ENCODE measurements around the gene KRTAP4-3. TPM values are rescaled to one million over a fixed set of nuclear protein-coding genes. Genes with fewer than 3 reads are reported as not detected.
"Not testable (repeated sequence)": the region's sequence is repeated elsewhere in the genome, so short reads cannot be mapped to it uniquely, and the experiment has no call there.

The KRTAP4-3 gene
- total and polyA plus RNA-seq, 2 donors from 2014 or later = not detected

DNA sequence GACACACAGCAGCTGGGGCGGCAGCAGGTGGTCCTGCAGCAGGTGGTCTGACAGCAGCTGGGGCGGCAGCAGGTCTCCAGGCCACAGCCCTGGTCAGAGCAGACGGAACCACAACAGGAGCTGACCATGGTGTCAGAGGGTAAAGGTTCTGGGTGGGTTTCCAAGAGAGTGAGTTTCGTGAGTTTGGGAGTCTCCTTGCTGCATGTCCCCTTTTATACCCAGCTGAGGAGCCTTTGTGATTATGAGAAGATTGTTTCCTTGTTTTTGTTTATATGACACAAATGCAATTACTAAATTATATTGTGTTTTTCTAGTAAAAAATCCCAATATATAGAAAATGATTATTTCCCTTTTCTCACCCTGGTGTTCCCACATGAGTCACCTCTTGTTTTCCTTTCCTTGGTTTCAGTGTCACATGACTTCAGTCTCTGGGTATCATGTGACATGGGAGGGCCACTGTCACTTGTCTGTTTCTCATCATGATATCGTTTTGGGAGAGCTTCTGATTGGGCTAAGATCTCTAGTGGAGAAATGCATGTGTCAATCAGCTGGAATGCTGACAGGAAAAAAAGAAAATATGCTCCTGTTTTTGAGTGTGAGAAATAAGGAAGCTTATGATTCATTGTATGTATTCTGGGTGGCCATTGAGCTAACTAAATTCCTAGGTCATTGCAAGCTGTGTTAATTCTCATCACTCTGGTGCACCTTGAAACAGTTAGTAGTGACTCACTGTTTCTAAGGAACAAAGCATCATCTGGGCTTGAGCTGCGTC lies 27.5 kb downstream of the KRTAP4-3 start, which contains the start of gene KRTAP4-6:
TSS of gene KRTAP4-6 (minus strand) at position 185 of the 772 bp plus-strand sequence. CDS start at position 128, 57 bp downstream.
- H3K9ac ChIP-seq (ENCODE audit: low read length in 3 of 3) = no peak within 1 kb of the TSS
- H3K9me3 ChIP-seq (ENCODE audit: control insufficient read depth in 2 of 3, insufficient read depth in 1 of 3, low read length in 3 of 3) = peaks cover 0 to 9% (median 2%) of the 10 kb centered on the region in 3 donors
- FAIRE-seq (no peak), DNase-seq (no peak)
- H3K4me3 ChIP-seq (ENCODE audit: low read length in 3 of 3) = no peak within 1 kb of the TSS
- no peaks in the 10 kb centered on the region for H3K4me1 ChIP-seq (ENCODE audit: control insufficient read depth in 2 of 3, insufficient read depth in 2 of 3, low read depth in 1 of 3, low read length in 3 of 3)
- H3K27ac ChIP-seq (ENCODE audit: low read depth in 2 of 2, low read length in 2 of 2) = no peak within 1 kb of the TSS
- TF ChIP-seq, protein P1, sequence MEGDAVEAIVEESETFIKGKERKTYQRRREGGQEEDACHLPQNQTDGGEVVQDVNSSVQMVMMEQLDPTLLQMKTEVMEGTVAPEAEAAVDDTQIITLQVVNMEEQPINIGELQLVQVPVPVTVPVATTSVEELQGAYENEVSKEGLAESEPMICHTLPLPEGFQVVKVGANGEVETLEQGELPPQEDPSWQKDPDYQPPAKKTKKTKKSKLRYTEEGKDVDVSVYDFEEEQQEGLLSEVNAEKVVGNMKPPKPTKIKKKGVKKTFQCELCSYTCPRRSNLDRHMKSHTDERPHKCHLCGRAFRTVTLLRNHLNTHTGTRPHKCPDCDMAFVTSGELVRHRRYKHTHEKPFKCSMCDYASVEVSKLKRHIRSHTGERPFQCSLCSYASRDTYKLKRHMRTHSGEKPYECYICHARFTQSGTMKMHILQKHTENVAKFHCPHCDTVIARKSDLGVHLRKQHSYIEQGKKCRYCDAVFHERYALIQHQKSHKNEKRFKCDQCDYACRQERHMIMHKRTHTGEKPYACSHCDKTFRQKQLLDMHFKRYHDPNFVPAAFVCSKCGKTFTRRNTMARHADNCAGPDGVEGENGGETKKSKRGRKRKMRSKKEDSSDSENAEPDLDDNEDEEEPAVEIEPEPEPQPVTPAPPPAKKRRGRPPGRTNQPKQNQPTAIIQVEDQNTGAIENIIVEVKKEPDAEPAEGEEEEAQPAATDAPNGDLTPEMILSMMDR (IDR thresholded peaks at IDR 0.05; ENCODE audit: borderline replicate concordance, extremely low read depth, insufficient read depth) = no peak
- intact Hi-C loops (cut with DNase I) = no loop called here
- no peaks in the 10 kb centered on the region for H3K36me3 ChIP-seq (ENCODE audit: control insufficient read depth in 2 of 3, insufficient read depth in 3 of 3, low read length in 3 of 3)
- no peaks in the 10 kb centered on the region for H3K27me3 ChIP-seq (ENCODE audit: control insufficient read depth, insufficient read depth, low read length)

DNA sequence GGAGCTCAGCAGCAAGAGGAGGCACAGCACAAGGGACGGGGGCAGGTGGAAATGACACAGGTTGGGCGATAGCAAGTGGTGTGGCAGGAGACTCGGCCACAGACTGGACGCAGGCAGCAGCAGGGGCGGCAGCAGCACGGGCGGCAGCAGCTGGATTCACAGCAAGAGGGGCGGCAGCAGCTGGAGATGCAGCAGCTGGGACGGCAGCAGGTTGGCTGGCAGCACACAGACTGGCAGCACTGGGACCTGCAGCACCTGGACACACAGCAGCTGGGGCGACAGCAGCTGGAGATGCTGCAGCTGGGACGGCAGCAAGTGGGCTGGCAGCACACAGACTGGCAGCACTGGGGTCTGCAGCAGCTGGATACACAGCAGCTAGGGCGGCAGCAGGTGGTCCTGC lies 28.2 kb downstream of the KRTAP4-3 start:
- intact Hi-C loops (cut with DNase I); H3K36me3 ChIP-seq (ENCODE audit: control insufficient read depth in 2 of 3, insufficient read depth in 3 of 3, low read length in 3 of 3); H3K4me1 ChIP-seq (ENCODE audit: control insufficient read depth in 2 of 3, insufficient read depth in 2 of 3, low read depth in 1 of 3, low read length in 3 of 3); FAIRE-seq; H3K9me3 ChIP-seq (ENCODE audit: control insufficient read depth in 2 of 3, insufficient read depth in 1 of 3, low read length in 3 of 3); H3K4me3 ChIP-seq (ENCODE audit: low read length in 3 of 3); H3K27ac ChIP-seq (ENCODE audit: low read depth in 2 of 2, low read length in 2 of 2); H3K27me3 ChIP-seq (ENCODE audit: control insufficient read depth, insufficient read depth, low read length); H3K9ac ChIP-seq (ENCODE audit: low read length in 3 of 3): not testable (repeated sequence)
- peak in 1 of 5 donors; percentile 71 for DNase-seq

DNA sequence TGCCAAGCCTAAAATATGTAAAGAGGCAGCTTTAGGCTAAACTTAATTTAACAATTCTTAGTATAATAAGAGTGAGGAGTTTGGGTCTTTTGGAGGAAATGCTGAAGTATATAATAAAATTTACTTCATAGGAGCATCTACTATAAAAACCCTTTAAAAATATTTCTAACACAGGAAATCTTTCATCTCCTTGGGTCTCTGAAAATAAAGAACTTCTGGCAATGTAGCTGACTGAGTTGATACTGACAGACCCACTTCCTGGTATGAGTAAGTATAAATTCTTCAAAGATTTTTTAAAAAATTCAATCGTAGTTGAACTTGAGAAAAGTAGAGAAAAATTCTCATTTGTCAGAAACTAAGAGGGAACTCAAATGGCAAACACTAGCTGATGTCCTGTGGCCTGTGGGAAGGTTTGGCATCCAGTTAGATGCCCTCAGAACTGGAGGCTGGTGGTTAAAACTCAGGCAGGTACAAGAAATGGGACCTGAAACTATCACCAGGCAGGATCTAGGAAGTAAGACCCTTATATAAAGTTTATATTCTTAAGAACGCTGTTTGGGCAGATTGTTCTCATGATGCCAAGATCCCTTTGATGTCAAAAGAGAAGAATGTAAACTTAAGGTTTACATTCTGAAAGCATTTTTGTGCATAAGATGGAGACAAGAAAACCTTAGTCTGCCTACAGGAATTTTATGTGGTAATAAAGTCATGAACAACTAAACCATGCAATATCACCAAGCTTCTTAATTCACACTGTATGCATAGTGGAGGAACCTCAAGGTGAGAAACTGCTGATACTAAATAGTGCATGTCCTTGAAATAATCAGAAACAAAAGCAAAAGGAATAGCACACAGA lies 33.9 kb downstream of the KRTAP4-3 start:
- no peaks in the 10 kb centered on the region for H3K36me3 ChIP-seq (ENCODE audit: control insufficient read depth in 2 of 3, insufficient read depth in 3 of 3, low read length in 3 of 3)
- DNase-seq (no peak), FAIRE-seq (no peak)
- H3K27me3 ChIP-seq (ENCODE audit: control insufficient read depth, insufficient read depth, low read length) = no peaks in the 10 kb centered on the region
- H3K4me1 ChIP-seq (ENCODE audit: control insufficient read depth in 2 of 3, insufficient read depth in 2 of 3, low read depth in 1 of 3, low read length in 3 of 3) = no peaks in the 10 kb centered on the region
- intact Hi-C loops (cut with DNase I) = no loop called here
- TF ChIP-seq, protein P1 (IDR thresholded peaks at IDR 0.05; ENCODE audit: borderline replicate concordance, extremely low read depth, insufficient read depth) = no peak
- H3K4me3 ChIP-seq (ENCODE audit: low read length in 3 of 3) = no peak overlapping the region
- no peak overlapping the region for H3K27ac ChIP-seq (ENCODE audit: low read depth in 2 of 2, low read length in 2 of 2)
- peaks cover 0 to 2% (median 2%) of the 10 kb centered on the region in 3 donors for H3K9me3 ChIP-seq (ENCODE audit: control insufficient read depth in 2 of 3, insufficient read depth in 1 of 3, low read length in 3 of 3)
- no peak overlapping the region for H3K9ac ChIP-seq (ENCODE audit: low read length in 3 of 3)

DNA sequence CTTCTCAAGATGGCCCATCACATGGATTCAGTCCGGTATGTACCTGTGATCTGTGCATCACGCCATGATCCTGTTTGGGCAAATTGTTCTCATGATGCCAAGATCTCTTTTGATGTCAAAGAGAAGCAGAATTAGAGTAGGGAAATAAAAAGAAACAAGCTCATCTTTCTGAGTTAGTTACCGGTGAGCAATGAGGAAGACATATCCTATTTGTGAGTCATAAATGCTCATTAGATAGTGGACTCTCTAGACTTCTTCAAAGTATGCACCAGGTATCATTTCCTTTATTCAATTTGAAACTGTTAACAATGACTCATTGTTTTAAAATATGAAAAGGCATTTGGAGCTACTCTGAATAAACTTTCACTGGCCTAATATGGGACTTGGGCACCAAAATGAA lies 36.0 kb downstream of the KRTAP4-3 start:
- H3K9me3 ChIP-seq (ENCODE audit: control insufficient read depth in 2 of 3, insufficient read depth in 1 of 3, low read length in 3 of 3) = peaks cover 0 to 2% (median 0%) of the 10 kb centered on the region in 3 donors
- no peaks in the 10 kb centered on the region for H3K36me3 ChIP-seq (ENCODE audit: control insufficient read depth in 2 of 3, insufficient read depth in 3 of 3, low read length in 3 of 3)
- TF ChIP-seq, protein P1 (IDR thresholded peaks at IDR 0.05; ENCODE audit: borderline replicate concordance, extremely low read depth, insufficient read depth) = no peak
- no peak overlapping the region for H3K27ac ChIP-seq (ENCODE audit: low read depth in 2 of 2, low read length in 2 of 2)
- no peaks in the 10 kb centered on the region for H3K4me1 ChIP-seq (ENCODE audit: control insufficient read depth in 2 of 3, insufficient read depth in 2 of 3, low read depth in 1 of 3, low read length in 3 of 3)
- FAIRE-seq (no peak), DNase-seq (no peak)
- no peak overlapping the region for H3K4me3 ChIP-seq (ENCODE audit: low read length in 3 of 3)
- intact Hi-C loops (cut with DNase I) = no loop called here
- H3K9ac ChIP-seq (ENCODE audit: low read length in 3 of 3) = no peak overlapping the region
- H3K27me3 ChIP-seq (ENCODE audit: control insufficient read depth, insufficient read depth, low read length) = no peaks in the 10 kb centered on the region
